ENCODE data around the gene USP32.

USP32 gene

DNA sequence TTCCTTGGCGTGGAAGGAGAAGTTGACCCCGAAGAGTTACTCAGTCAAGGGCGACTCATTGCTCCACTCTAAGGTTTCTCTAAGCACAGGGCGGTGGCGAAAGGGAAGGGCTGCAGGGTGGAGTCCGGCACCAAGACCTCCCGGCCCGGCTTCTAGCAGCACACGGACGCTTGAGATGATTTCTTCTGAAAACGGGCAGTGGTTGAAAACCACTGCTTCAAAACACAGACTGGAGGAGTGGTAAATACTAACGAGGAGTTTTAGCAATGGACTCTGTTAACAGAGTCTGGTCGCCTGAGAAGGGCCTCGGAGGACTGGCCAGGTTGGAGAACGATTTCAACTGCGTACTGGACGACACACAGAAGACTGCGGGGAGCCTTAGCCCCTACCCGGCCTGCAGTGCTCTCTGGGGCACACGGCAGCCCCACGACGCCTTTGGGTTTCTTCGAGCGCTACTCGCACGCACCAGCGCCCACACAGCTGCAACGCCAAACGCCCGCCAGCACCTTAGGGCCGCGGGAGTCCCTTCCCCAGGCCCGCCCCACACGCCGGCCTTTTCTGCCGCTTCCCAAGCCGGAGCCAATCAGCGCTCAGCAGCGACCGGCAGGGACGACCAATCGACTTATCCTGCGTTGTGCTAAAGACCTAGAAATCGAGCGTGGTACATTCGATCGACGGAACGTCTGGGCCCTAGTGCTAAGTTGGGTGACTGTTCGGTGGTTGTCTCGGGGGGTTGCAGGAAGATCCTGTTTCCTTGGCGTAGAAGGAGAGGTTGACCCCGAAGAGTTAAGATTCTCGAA, 256.6 kb downstream of the USP32 start:
- DNase-seq (ENCODE audit: low read depth in 2 of 2), result peak; percentile 63 to 73

DNA sequence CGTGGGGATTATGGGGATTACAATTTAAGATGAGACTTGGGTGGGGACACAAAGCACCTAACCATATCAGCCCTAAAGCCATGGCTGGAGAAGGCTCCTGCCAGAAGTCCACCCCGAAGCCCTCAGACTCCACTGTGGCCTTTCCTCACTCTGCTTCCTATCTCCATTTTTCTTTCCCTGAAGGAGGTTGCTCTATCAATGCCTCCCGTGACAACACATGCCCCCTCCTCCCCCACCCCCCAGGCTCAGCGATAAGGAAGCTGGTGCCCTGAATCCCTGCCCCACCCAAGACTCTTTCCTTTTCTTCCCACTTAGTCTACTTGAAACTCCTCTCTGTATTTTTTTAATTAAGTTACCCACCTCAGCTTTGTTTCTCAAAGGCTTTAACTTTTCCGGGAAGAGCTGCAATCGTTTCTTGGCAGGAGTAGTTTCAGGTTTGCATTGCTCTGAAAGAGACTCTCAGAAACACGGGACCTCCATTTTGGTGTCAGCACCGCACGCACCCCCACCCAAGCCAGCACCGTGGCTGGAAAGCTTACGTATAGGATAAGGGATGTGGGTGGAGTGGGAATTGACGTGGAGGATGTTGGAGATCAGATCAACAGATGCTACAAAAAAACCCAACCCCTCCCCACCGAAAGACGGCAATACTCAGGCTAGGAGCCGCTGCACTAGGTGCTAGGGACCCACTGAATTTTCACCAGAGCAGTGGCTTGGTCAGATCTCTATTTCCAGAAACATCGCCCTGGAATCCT, 257.4 kb downstream of the USP32 start:
- DNase-seq (ENCODE audit: low read depth in 2 of 2), result no peak

DNA sequence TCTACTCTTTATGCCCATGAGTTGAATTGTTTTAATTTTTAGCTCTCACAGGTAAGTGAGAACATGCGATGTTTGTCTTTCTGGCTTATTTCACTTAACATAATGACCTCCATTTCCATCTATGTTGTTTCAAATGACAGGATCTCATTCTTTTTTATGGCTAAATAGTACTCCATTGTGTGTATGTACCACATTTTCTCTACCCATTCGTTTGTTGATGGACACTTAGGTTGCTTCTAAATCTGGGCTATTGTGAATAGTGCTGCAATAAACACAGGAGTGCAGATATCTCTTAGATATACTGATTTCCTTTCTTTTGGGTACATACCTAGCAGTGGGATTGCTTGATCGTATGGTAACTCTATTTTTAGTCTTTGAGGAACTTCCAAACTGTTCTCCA, 261.5 kb downstream of the USP32 start:
- DNase-seq (ENCODE audit: low read depth in 2 of 2), result no peak

DNA sequence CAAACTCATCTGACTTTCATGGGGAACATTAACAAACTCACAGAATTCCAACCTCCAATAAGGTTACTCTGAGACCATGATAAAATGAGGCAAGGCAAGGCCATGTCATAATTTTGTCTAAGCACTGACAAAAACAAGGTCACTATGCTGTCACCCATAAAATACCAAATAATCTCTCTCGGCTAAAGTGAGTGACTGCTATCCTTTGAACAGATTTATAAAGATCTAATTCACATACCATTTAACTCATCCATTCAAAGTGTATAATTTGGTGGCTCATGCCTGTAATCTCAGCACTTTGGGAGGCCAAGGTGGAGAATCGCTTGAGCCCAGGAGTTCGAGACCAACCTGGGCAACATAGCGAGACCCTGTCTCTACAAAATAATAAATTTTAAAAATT, 262.8 kb downstream of the USP32 start:
- DNase-seq (ENCODE audit: low read depth in 2 of 2), result no peak
